Uterus (tissue), 4 donors: ENCODE measurements around the gene MSI2. TPM values are rescaled to one million over a fixed set of nuclear protein-coding genes. Genes with fewer than 3 reads are reported as not detected.

Experiments used
- DNase-seq, 2 donors: peaks; one replicate each; pipeline ENCODE4 v3.0.0-alpha.2; 2019 to 2020
- H3K27ac ChIP-seq, 2 donors: fragments of 200-600 bp; sonication (generic); 1 replicate in 1 of 2; 2 replicates in 1 of 2; pipeline ENCODE4 v1.5.1; 2016 to 2018
- H3K27me3 ChIP-seq, 2 donors: fragments of 200-600 bp; sonication (generic); one replicate each; pipeline ENCODE4 v1.5.1; 2018 to 2019; ENCODE audit warnings: control low read depth in 1 of 2
- H3K36me3 ChIP-seq, 2 donors: fragments of 200-600 bp; sonication (generic); one replicate each; pipeline ENCODE4 v1.5.1; 2019; ENCODE audit warnings: control low read depth in 1 of 2
- H3K4me1 ChIP-seq, 2 donors: fragments of 200-600 bp; sonication (generic); one replicate each; pipeline ENCODE4 v1.5.1; 2018 to 2019; ENCODE audit warnings: control low read depth in 1 of 2
- H3K4me3 ChIP-seq, 2 donors: fragments of 200-600 bp; sonication (generic); 1 replicate in 1 of 2; 2 replicates in 1 of 2; pipeline ENCODE4 v1.5.1; 2018 to 2019; ENCODE audit warnings: mild to moderate bottlenecking in 1 of 2
- H3K9me3 ChIP-seq, 2 donors: fragments of 200-600 bp; sonication (generic); one replicate each; pipeline ENCODE4 v1.5.1; 2019; ENCODE audit warnings: control low read depth in 1 of 2
- CTCF ChIP-seq, 4 experiments: fragments of 200-600 bp in 2 of 4; fragments of 450-650 bp in 2 of 4; sonication (generic) in 2 of 4; IDR thresholded peaks; one replicate each; pipeline ENCODE4 v1.5.1; 2016 to 2019; ENCODE audit warnings: antibody characterized with exemption in 4 of 4, mild to moderate bottlenecking in 2 of 4, moderate library complexity in 1 of 4
- POLR2A ChIP-seq, 2 donors: fragments of 450-650 bp; IDR thresholded peaks; one replicate each; pipeline ENCODE4 v1.6.1; 2016; ENCODE audit warnings: antibody characterized with exemption in 2 of 2, mild to moderate bottlenecking in 1 of 2, moderate library complexity in 1 of 2
- intact Hi-C: fragments of 100-400 bp; cut with DNase I; formaldehyde crosslinking; loops from one replicate; pipeline ENCODE4 v1.15.1; 2023; ENCODE audit warnings: low total_unique reads
- total RNA-seq, 4 donors: library from RNA; depleted of rRNA in 3 of 4; stranded (reverse); fragments of >200 nt in 3 of 4; gene quantifications; one replicate each; pipeline versions ENCODE4 v1.1.0 to v1.2.4, GENCODE V29; 2014 to 2023
- donor health status: DM: yes; HTN: yes; CAD: no.

The MSI2 gene
- total RNA-seq, 4 donors from 2014 or later = 13.2 to 60.8 (median 44.5) TPM

- TF ChIP-seq POLR2A (IDR thresholded peaks at IDR 0.05) = no peak
- no peak for TF ChIP-seq CTCF (IDR thresholded peaks at IDR 0.05)
- intact Hi-C loops = no loop called here
Observed at GRCh38 chr17:57551321-57552079, 295.2 kb downstream of the MSI2 start.

GRCh38 chr17:57552114-57552624 is 295.8 kb downstream of the MSI2 start:
- Histone ChIP-seq H3K27me3 (no peaks in the 10 kb centered on the region), H3K9me3 (no peaks in the 10 kb centered on the region), H3K27ac (no peak overlapping the region), H3K36me3 (no peaks in the 10 kb centered on the region), H3K4me3 (no peak overlapping the region), H3K4me1 (no peaks in the 10 kb centered on the region)
- intact Hi-C loops = no loop called here
- DNase-seq = peak; percentile 40 to 48
- TF ChIP-seq CTCF (IDR thresholded peaks at IDR 0.05) (peak in 3 of 4 experiments; percentile 10 to 50 (median 49)), POLR2A (IDR thresholded peaks at IDR 0.05) (no peak)

More at GRCh38 chr17:57551321-57552079, 295.2 kb downstream of the MSI2 start:
- no peak for DNase-seq
- H3K9me3 ChIP-seq = no peaks in the 10 kb centered on the region
- no peaks in the 10 kb centered on the region for H3K4me1 ChIP-seq
- no peak overlapping the region for H3K27ac ChIP-seq
- no peak overlapping the region for H3K4me3 ChIP-seq
- no peaks in the 10 kb centered on the region for H3K36me3 ChIP-seq
- no peaks in the 10 kb centered on the region for H3K27me3 ChIP-seq

- intact Hi-C loops = no loop called here
- no peak for DNase-seq
- H3K4me3 ChIP-seq = no peak overlapping the region
- TF ChIP-seq CTCF (IDR thresholded peaks at IDR 0.05) (no peak), POLR2A (IDR thresholded peaks at IDR 0.05) (no peak)
- no peaks in the 10 kb centered on the region for H3K27me3 ChIP-seq
- no peaks in the 10 kb centered on the region for H3K4me1 ChIP-seq
- no peaks in the 10 kb centered on the region for H3K9me3 ChIP-seq
- H3K36me3 ChIP-seq = no peaks in the 10 kb centered on the region
- H3K27ac ChIP-seq = peak overlapping the region in 1 of 2 donors; percentile 11
Observed at GRCh38 chr17:57553526-57553925, 297.2 kb downstream of the MSI2 start.

GRCh38 chr17:57553991-57554825 is 297.9 kb downstream of the MSI2 start:
- intact Hi-C loops = no loop called here
- TF ChIP-seq POLR2A (IDR thresholded peaks at IDR 0.05) (no peak), CTCF (IDR thresholded peaks at IDR 0.05) (no peak)
- no peak for DNase-seq
- Histone ChIP-seq H3K4me1 (no peaks in the 10 kb centered on the region), H3K27ac (no peak overlapping the region), H3K9me3 (no peaks in the 10 kb centered on the region), H3K27me3 (no peaks in the 10 kb centered on the region), H3K36me3 (no peaks in the 10 kb centered on the region), H3K4me3 (no peak overlapping the region)
